ENCODE data around the gene ARPC1A. TPM values are rescaled to one million over a fixed set of nuclear protein-coding genes. Genes with fewer than 3 reads are reported as not detected.

ARPC1A gene
- total RNA-seq, 1 donor from 2014 or later = 109 TPM

GRCh38 chr7:99290980-99291607, 34.6 kb upstream of the ARPC1A start:
- TF ChIP-seq CTCF (IDR thresholded peaks at IDR 0.05) = no peak
- no peaks in the 10 kb centered on the region for H3K9me3 ChIP-seq
- no peak overlapping the region for H3K4me3 ChIP-seq
- intact Hi-C loops (cut with DNase I) = no loop called here
- no peaks in the 10 kb centered on the region for H3K27me3 ChIP-seq (ENCODE audit: low read depth)
- H3K4me1 ChIP-seq = no peaks in the 10 kb centered on the region
- H3K27ac ChIP-seq = no peak overlapping the region
- DNase-seq = no peak
- peak in 1 of 2 donors; percentile 34 for ATAC-seq
- H3K36me3 ChIP-seq = no peaks in the 10 kb centered on the region

GRCh38 chr7:99292127-99292526, 33.6 kb upstream of the ARPC1A start:
- Histone ChIP-seq H3K9me3 (no peaks in the 10 kb centered on the region), H3K36me3 (no peaks in the 10 kb centered on the region), H3K27ac (no peak overlapping the region), H3K27me3 (ENCODE audit: low read depth) (no peaks in the 10 kb centered on the region), H3K4me1 (no peaks in the 10 kb centered on the region), H3K4me3 (no peak overlapping the region)
- no peak for DNase-seq
- intact Hi-C loops (cut with DNase I) = no loop called here
- no peak for TF ChIP-seq CTCF (IDR thresholded peaks at IDR 0.05)
- ATAC-seq = no peak

GRCh38 chr7:99293167-99293566, 32.5 kb upstream of the ARPC1A start:
- Histone ChIP-seq H3K4me3 (no peak overlapping the region), H3K36me3 (no peaks in the 10 kb centered on the region), H3K4me1 (no peaks in the 10 kb centered on the region), H3K27ac (no peak overlapping the region), H3K27me3 (ENCODE audit: low read depth) (no peaks in the 10 kb centered on the region), H3K9me3 (no peaks in the 10 kb centered on the region)
- no peak for TF ChIP-seq CTCF (IDR thresholded peaks at IDR 0.05)
- intact Hi-C loops (cut with DNase I) = no loop called here
- DNase-seq (no peak), ATAC-seq (no peak)

- DNase-seq (no peak), ATAC-seq (no peak)
- intact Hi-C loops (cut with DNase I) = no loop called here
- Histone ChIP-seq H3K36me3 (no peaks in the 10 kb centered on the region), H3K4me3 (no peak overlapping the region), H3K9me3 (no peaks in the 10 kb centered on the region), H3K4me1 (no peaks in the 10 kb centered on the region), H3K27me3 (ENCODE audit: low read depth) (no peaks in the 10 kb centered on the region), H3K27ac (no peak overlapping the region)
- TF ChIP-seq CTCF (IDR thresholded peaks at IDR 0.05) = no peak
Observed at GRCh38 chr7:99293650-99294049, 32.0 kb upstream of the ARPC1A start.

GRCh38 chr7:99296471-99296870, 29.2 kb upstream of the ARPC1A start:
- TF ChIP-seq CTCF (IDR thresholded peaks at IDR 0.05) = no peak
- ATAC-seq = no peak
- no peak overlapping the region for H3K4me3 ChIP-seq

More at GRCh38 chr7:99296471-99296870, 29.2 kb upstream of the ARPC1A start:
- H3K27ac ChIP-seq = no peak overlapping the region
- no peaks in the 10 kb centered on the region for H3K9me3 ChIP-seq
- H3K27me3 ChIP-seq (ENCODE audit: low read depth) = no peaks in the 10 kb centered on the region
- no peaks in the 10 kb centered on the region for H3K36me3 ChIP-seq
- no peak for DNase-seq
- H3K4me1 ChIP-seq = no peaks in the 10 kb centered on the region
- intact Hi-C loops (cut with DNase I) = no loop called here
